GM04503 (cell line): Measurements from ENCODE around the gene PIGL.
"Not testable (repeated sequence)": the region's sequence is repeated elsewhere in the genome, so short reads cannot be mapped to it uniquely, and the experiment has no call there.

ENCODE experiments used
- DNase-seq: peaks from one replicate; pipeline ENCODE4 v3.0.0-alpha.2; 2012; ENCODE audit warnings: low read depth

Gene PIGL

DNA sequence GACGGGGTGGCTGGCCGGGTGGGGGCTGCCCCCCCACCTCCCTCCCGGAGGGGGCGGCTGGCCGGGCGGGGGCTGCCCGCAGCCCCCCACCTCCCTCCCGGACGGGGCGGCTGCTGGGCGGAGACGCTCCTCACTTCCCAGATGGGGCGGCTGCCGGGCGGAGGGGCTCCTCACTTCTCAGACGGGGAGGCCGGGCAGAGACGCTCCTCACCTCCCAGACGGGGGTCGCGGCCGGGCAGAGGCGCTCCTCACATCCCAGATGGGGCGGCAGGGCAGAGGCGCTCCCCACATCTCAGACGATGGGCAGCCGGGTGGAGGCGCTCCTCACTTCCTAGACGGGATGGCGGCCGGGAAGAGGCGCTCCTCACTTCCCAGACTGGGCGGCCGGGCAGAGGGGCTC is 95.1 kb downstream of the PIGL start:
- not testable (repeated sequence) for DNase-seq

DNA sequence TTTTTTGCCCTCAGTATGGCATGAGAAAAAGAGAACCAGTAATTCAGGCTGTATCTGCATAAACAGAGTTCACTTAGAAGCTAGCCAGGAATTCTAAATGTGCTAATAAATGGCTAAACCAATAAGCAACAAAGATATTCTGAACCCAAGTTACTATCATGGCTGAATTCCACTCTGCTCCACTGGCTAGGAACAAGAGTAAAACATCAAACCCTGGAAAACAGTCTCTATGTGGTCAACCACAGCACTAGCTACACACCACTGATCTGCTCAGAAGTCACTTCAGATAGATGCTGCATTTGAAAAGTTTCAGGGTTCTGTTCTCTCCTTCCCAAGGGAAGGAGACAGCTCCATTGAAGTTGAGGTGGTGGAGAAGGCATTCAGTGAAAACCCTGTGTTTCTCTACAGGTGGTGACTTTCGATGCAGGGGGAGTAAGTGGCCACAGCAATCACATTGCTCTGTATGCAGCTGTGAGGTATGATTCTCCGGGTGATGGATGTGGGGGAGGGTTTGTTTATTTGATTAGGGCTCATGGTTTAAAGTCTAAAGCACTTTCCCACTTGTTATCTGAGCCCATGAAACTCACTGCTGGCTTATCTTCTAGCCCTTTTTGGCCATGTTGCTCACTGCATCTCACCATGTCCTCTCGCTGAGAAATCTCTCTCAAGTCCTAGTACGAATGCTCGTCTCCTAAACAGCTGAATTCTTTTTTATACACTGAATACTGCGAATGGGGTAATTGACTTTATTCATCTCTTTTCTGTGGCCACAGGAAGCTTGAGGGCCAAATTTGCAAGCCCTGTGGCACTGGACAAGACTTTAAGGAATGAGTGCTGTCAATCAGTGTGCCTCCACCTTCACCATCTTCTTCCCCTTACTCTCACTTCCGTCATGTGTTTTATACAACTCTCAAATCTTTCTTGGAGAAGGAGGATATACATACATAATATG is 96.4 kb downstream of the PIGL start:
- DNase-seq: no peak

DNA sequence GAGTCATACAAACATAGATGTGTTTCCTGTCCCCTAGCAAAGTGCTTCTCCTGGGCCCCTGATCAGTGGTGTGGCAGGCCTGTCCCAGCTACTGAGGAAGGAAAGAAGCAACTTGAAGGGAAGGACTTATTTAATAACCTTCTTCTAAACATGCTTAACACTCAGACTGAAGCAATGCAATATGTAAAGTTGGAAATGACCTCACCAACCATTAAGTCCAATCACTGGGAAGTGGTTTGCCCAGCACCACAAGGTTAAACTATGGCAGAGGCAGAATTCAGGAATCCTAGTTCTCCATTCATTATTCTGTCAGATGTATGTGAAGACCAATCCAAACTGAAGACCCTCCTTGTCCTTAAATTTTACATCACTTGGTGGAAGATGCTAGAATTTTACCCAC is 97.2 kb downstream of the PIGL start:
- DNase-seq: no peak

DNA sequence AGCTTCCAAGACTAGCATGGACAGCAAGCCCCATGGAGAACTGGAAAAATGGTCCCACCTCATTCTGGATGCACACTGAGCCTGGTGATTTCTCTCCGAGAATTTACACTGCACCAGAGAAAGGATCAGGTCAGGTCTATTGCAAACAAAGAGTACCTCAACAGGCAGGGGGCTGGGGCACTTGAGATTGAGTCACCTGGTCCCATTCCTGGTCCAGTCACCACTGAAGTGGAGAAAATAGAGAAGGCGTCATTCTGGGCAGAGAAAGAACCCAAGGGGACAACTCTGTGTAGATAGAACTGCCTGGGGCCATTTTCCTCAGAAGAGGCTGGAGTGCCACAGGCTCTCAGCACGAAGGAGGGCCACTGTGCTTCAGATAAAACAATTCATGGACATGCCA is 97.8 kb downstream of the PIGL start:
- DNase-seq: no peak

DNA sequence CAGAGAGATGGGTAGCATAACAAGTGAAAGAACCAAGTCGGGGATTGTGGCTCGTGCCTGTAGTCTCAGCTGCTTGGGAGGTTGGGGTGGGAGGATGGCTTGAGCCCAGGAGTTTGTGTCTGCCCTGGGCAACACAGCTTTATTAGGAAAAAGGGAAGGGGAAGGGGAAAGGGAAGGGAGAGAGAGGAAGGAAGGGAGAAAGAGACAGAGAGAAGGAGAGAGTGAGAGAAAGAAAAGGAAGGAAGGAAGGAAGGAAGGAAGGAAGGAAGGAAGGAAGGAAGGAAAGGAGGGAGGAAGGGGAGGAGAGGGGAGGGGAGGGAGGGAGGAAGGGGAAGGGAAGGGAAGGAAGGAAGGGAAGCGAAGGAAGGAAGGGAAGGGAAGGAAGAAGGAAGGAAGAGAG is 103.0 kb downstream of the PIGL start:
- no peak for DNase-seq

DNA sequence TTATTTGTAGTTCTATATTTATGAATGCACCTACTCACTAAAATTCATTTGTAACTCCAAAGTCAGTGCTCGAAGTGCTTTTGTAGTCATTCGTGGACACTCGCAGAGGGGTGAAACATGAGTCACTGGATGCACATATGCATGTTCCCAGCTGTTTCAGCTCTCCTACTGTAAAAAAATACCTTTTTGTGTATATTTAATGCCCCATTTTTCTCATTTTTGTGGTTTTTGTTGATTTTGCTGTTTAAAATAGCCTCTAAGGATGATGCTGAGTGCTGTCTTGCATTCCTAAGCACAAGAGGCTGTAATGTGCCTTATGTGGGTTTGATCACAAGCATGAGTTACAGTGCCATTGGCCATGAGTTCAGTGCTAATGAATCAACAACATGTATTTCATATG is 105.6 kb downstream of the PIGL start:
- DNase-seq: peak; percentile 61

DNA sequence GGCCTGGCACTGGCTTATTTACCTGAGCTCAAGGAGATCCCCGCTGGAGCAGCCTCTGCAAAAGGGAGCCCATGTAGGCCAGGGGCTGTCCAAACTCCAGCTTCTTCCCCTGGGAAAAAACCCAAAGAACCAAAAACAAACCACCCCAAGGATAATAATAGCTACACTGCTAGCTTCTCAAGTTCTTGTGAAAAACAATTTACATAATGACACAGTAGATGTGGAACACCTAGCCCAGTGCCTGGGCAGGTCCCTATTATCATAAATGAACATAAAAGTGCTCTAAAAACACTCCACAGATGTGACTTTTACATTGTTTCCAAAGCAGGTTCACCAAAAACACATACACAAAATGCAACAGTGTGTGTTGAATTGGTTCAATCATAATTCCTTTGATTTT is 109.0 kb downstream of the PIGL start:
- DNase-seq: no peak

DNA sequence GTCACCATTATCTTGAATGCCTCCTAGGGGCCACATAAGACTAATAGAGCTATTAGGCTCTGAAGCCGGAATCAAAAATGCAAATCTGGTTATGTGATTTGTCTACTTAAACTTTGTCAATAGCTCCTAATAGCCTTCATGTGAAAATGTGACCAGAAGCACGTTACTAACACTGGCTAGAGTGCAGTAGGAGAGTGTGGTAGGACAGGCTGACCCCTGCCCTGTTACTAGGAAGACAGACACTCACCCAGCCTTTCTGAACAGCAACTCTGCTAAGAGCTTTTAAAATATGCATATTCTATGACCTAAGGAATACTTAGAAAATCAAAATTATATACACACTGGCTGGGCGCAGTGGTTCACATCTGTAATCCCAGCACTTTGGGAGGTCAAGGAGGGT is 110.0 kb downstream of the PIGL start:
- DNase-seq: no peak

DNA sequence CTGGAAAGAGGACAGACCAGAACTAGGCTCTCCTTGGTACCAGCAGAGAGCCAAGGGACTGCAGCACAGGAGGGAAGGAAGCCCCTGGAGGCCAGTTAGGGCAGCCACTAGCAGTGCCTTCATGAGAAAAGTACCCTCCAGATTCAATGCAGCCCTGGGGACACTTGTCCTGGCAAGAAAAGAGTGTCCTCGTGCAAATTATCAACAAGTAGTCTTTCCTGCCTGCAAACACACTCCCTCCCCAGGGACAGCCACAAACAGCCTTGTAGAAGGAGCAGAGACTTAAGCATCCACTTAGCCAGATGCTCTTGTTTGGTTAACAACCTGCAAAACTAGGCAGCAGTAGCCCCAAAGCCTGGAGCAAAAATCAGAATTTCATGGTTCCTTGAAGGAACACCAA is 112.0 kb downstream of the PIGL start:
- no peak for DNase-seq

DNA sequence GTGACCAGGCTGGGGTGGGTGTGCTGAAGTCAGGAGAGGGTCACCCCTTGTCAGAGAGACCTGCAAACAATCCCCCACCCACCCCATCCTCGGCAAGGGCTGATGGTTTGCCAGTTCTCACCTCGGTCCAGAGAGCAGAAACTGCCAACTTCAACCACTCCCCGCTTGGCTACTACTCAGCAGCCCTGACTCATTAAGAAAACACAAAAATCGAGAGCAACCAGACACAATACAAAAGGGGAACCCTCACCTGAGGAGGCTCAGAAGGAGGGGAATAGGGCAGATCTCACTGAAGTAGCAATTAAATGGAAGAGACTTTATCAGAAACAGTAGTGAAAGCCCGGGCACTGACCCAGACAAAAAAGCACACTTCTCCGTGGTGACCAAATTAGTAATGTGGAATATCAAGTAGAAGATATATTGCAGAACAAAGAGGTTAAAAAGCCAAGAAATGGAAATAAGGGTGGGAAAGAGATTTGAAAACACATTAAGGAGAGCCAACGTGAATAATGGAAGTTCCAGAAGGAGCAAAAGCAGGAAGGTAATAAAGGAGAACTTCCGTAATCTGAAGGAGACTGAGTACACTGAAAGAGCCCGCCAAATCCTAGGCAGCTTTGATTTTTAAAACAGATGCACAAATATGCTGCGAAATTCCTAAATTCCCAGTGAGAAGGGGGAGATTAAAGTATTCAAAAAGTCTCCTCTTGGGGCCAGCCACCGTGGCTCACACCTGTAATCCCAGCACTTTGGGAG is 112.7 kb downstream of the PIGL start:
- no peak for DNase-seq

DNA sequence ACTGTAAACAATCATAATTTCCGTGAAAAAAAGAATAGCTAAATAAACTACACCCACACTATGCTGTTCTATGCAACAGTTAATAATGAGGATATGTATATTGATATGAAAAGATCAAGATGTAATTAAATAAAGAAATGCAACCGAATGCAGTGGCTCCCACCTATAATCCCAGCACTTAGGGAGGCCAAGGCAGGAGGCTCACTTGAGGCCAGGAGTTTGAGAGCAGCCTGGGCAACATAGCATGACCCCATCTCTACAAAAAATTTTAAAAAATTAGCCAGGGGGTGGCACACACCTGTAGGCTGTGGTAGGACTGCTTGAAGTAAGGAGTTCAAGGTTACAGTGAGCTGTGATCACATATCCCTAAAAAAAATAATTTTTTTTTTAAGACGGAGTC is 121.4 kb downstream of the PIGL start:
- DNase-seq: no peak

DNA sequence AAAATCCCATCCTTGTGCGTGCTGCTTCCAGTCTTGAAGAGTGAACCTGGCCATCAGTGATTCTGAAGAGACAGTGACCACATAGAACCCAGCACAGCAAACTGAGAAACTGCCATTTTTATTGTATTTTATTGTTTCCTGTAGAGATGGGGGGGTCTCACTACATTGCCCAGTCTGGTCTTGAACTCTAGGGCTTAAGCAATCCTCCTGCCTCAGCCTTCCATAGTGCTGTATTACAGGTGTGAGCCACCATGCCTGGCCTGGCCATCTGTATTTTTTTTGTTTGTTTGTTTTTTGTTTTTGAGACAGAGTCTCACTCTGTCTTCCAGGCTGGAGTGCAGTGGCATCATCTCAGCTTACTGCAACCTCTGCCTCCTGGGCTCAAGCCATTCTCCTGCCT is 122.4 kb downstream of the PIGL start:
- DNase-seq: no peak

DNA sequence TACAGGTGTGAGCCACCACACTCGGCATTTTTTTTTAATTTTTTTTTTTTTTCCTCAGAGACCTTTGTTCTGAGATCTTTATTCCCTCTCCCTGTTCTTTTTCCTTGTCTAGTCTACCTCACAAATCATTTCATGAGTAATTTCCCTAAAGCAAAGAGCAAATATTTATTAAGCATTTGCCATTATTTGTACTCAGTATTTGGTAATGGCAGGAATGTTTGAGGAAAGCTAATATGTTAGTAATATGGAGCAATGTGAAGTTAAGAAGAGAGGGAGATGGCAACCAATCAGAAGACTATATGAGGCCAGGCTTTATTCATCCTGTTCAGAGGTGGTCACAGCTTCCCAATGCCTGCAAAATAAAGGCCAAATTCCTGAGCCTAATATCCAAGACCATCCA is 122.9 kb downstream of the PIGL start:
- DNase-seq: no peak

DNA sequence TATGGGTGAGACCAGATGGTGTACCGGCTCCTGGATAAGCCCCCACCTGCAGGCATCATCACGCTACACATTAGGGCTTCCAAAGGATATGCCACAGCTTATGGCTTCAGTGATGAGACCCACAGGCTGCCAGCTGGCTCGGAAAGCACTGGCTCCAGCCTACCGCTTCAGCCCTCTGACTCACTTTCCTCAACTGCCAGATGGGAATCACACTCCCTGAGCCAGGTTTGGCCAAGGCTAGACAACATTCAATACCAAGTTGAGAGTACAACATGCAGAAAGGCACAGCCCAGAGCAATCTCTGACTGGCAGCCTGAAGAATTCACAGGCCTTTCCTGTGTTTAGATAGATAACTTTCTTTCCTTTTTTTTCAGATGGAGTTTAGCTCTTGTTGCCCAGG is 126.0 kb downstream of the PIGL start:
- DNase-seq: no peak

DNA sequence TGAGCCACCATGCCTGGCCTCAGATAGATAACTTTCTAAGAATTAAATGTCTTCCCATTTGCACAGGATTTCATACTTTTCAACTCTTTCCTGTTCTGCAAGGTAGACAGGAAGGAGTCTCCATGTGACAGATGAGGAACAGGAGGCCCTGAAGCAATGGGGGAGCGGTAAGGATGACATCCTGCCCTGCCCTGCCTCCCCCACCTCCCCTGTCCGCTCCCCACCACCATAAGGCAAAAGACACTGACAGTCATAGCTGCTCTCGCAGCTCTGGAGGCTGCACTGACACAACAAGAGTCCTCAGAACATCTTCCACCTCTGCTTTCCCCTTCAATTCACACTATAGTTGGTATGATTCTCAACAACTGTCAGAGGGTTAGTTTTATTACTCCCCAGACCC is 126.6 kb downstream of the PIGL start:
- DNase-seq: no peak

DNA sequence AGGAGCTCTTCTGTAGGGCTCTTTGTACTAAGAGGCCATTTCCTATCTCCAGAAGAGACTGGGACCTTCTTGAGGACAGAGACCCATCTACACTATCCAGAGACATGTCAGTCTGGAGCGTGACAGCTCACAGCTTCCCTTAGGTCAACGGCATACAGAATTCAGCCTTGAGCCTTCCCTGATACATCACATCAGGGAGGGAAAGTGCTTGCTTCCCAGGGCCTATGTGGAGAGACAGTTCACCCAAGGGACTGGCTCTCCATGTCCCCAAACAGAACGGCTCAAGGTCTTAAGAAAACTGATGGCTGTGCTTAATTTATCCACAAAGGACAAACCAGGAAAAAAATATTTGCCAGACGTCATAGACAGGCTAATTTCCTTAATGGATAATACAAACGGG is 128.6 kb downstream of the PIGL start:
- DNase-seq: no peak

DNA sequence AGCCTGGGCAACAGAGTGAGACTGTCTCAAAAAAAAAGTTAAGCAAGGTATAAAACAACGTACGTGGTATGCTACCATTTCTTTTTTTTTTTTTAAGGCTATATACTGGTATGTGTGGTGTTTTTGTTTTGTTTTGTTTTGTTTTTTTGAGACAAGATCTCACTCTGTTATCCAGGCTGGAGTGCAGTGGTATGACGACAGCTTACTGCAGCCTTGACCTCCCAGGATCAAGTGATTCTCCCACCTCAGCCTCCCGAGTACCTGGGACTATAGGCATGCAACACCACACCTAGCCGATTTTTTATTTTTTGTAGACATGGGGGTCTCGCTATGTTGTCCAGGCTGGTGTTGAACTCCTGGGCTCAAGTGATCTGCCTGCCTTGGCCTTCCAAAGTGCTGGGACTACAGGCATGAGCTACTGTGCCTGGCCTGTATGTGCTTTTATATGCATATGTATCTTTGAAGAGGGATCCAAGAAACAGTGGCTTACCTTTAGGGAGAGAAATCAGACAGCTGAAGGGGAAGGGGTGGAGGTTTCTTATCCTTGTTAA is 129.8 kb downstream of the PIGL start:
- no peak for DNase-seq

DNA sequence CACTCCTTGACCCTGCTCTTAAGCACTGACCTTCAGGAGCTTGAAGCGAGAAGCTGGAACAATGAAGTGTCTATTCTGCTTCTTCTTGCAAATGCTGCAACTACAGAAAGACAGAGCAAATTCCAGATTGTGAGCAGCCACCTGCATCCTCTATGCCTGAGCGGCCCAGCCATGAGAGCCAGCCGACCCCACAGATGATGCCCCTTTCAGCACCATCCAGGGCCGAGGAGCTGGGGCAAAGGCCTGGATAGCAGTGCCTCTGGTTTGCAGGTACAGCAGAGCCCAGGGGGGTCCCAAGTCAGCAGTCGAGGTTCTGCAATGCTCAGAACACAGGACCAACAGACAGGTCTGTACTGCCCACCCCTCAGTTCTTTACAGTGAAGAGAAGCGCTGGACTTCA is 131.6 kb downstream of the PIGL start:
- DNase-seq: no peak

DNA sequence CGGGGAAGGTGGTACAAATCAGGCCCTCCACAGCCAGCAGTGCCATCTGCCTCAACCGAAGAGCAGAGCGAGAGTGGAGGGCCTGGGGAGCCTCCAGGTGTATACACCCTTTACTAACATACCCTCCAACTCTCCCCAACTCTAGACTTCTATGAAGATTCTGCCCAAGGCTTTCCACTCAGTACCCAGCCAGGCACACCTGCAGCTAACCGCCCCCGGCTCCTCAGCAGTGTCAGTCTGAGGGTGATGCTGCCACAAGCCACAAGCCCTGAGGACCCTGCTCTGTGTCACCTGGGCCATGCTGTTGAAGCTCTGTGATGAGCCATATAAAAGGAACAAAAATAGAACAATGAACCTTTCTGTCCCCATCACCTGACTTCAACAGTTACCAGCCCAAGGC is 132.4 kb downstream of the PIGL start:
- DNase-seq: no peak

DNA sequence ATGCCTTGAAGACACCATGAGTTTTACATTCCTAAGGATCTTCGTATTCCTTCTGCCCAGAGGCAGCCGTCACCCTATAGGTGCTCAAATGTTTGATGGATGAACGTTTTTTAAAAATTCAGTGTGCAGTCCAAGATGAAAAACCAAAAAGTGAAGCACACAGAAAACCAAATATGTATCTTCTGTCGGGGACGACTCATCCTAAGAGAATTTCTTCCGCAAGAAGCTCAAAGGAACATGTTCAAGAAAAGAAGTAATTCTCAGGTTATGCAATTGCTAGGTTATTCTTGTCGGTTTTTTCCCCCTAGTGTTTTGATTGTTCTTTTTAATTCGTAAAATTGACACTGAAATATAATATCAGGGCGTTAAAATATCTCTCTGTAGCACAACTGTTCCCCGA is 134.8 kb downstream of the PIGL start:
- no peak for DNase-seq

DNA sequence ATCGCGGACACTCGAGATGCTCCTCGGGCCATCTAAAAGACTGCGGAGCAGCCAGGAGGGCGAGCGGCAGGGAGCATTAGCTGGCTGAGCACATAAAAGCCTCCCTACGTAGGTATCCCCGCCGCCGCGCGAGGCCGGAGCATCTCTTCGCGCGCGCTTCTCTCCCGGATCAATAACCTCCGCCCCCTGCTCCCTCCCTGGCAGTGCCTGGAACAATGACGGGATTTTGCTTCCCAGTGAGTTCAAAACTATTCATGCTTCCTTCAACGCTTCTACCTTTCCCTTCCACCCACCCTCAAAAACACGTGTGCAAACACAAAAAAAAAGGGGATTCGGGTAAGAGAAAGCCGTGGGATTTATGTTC is 135.3 kb downstream of the PIGL start:
- no peak for DNase-seq

DNA sequence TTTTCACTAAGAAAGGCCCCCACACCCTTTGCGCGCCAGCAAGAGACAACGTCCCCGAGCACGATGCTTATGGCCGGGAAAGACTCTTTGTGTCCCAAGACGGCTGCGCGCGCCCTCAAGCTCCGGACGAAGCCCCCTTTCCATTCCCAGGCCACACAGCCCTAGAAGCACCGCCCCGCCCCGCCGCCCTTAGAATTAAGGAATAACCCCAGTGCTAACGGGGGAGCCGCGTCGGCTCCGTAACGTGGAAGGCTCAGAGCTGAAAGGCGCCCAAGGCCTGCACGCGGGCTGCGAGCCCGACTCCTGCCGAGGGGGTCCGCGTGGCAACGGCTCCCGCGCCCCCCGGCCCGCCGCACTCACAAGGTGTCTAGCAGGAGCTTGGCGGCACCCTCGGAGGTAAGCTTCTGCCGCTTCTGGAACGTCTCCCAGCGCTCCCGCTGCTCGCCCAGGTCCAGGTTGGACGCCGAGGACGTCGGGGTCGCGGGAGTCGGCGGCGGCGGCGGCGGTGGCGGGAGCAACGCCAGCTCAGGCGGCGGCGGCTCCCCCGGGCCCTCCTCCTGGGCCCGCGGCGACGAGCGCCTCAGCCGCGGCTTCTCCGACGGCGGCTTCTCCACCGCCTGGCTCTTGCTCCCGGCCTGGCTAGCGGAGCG is 135.8 kb downstream of the PIGL start:
- DNase-seq: no peak
